Hematopoietic multipotent progenitor cell treated with erythropoietin and hydrocortisone succinate and interleukin-3 and kit ligand, for 17 days (in vitro differentiated cells): ENCODE results near the gene PSMF1.

Experiments used
- DNase-seq: peaks from one replicate; pipeline ENCODE4 v3.0.0-alpha.2; 2015; ENCODE audit warnings: low spot score

Gene PSMF1, protein sequence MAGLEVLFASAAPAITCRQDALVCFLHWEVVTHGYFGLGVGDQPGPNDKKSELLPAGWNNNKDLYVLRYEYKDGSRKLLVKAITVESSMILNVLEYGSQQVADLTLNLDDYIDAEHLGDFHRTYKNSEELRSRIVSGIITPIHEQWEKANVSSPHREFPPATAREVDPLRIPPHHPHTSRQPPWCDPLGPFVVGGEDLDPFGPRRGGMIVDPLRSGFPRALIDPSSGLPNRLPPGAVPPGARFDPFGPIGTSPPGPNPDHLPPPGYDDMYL

DNA sequence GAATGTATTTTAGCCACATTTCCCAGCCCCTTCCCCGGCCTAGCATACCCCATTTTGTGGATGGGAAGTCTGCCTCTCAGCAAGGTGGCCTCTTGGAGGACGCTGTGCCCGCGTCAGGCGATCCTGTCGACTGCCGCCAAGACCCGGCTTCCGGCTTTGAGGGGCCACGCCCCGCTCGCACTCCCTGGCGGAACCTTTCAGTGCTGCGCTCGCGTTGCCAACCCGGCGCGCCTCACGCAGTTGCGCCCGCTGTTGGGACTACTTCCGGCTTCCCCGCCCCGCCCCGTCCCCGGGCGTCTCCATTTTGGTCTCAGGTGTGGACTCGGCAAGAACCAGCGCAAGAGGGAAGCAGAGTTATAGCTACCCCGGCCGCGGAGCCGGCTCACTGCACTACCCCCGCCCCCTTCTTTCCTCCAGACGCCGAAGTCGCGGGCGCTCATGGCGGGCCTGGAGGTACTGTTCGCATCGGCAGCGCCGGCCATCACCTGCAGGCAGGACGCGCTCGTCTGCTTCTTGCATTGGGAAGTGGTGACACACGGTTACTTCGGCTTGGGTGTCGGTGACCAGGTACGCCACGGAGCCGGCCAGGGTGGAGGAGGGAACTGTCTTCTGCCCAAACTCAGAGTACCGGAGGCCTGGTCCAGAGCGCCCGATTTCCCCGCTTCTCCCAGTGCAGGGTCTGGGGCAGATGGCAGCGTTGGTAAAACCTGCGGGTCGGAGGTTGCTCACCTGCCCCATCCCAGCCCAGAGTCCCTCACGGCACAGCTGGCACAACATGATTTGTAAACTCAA lies at the start of gene PSMF1:
Gene PSMF1 (plus strand): TSS at position 267 of the 792 bp plus-strand sequence. CDS start 172 bp downstream, at position 439.
- DNase-seq, result peak; percentile 95

DNA sequence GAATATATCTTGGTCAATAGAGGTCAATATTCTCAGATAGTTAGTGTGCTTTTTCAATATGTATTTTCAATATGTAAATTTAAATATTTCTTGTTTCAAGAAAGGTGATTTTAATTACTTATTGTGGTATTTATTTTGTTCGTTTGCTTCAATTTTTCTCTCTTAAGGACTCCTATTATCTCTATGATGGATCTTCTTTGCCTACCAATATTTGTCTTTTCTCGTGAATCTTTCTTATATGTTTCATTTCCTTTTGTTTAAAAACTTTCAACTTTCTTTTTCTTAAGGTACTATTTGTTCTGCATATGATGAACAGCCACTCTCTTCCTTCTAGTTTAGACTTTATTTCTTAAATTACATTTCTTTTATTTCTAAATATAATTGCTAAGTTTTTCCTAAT lies 46.1 kb upstream of the PSMF1 start:
- DNase-seq, result no peak

DNA sequence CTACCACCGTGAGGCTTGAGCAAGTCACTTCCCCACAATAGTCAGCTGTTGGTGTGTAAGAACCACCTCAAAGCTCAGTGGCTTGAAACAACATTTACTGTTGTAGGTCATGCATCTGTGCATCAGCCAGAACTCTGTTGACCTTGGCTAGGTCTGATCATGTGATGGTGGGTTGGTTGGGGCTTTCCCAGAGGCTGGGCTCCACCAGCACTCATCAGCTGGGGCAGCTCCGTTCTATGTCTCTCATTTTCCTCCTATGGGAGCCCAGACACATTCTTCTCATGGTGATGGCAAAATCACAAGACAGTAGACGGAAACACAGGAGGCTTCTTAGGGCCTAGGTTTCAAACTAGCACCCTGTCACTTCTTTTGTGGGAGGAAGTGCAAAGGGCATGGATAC lies 42.8 kb upstream of the PSMF1 start:
- no peak for DNase-seq

DNA sequence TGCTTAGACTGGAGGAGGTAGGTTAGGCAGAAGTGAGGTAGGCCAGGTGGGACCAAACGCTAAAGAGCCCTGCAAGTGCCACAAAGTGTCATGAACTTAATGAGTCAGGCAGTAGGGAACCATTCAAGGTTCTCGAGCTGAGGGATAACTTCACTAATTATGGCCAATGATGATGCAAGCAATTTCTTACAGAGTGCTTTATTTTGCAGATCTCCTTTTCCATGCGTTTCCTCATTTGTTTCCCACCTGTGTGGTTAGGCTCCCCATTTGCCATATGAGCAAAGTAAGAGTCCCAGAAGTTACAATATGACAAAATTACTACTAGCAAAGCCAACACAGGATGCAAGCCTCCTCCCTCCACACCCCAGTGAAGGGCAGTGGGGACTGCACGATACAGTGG lies 36.5 kb upstream of the PSMF1 start:
- DNase-seq, result no peak

DNA sequence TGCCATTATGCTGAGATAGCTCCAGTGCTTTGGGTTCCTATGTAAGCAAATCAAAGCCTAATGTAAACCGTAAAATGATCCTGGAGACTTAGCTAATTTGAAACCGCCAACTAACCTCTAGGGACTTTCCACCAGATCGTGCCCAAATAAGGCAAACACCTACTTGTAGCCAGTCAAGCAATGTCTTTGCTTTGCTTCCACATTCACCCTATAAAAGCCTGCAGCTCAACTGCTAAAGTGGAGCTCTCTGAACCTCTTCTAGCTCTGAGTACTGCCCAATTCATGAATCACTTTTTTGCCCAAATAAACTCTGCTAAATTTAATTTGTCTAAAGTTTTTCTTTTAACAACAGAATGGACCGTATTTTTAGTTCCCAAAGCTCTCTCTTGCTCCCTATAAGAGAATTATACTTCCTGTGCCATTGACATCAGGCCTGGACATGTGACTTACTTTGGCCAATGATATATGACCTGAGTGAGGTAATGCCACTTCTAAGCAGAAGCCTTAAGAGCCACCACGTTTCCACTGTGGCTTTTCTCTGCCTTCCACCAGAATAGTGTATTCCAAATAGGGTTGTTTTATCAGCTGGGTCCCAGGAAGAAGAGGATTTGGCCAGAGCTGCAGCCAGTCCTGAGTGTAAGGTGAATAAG lies 34.8 kb upstream of the PSMF1 start:
- DNase-seq, result no peak

DNA sequence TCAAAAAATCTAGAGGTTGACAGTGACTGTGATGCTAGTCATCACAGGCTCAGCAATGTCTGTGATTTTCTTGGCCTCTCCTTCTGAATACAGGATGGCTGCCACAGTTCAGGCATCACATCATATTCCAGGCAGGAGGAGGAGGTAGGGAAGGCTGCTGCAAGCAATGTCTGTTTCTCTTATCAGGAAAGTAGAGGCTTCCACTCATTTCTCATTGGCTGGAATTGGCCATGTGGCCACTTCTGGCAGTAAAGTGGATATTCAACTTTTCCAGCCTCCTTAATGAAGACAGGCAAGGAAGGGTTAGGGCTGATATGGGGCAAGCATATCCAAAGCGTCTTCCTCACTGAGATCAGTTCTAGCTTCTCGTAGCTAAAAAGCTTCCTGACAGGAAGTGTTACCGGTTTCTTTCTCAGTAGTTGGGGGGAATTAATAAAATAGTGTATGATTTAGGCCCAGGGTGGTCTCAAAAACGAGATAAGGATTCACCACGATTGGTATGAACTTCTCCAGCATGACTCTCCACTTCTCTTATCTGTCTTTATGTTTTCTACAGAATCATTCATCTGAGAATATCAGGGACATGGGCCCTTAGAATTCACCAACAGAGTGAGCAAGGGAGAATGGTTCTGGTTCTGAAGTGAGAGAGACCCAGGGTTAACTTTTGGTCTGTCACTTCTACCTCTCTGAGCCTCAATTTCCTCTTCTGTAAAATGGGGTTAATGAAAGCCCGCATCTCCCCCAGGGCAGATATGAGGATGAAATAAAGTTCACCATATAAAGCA lies 32.7 kb upstream of the PSMF1 start:
- no peak for DNase-seq

DNA sequence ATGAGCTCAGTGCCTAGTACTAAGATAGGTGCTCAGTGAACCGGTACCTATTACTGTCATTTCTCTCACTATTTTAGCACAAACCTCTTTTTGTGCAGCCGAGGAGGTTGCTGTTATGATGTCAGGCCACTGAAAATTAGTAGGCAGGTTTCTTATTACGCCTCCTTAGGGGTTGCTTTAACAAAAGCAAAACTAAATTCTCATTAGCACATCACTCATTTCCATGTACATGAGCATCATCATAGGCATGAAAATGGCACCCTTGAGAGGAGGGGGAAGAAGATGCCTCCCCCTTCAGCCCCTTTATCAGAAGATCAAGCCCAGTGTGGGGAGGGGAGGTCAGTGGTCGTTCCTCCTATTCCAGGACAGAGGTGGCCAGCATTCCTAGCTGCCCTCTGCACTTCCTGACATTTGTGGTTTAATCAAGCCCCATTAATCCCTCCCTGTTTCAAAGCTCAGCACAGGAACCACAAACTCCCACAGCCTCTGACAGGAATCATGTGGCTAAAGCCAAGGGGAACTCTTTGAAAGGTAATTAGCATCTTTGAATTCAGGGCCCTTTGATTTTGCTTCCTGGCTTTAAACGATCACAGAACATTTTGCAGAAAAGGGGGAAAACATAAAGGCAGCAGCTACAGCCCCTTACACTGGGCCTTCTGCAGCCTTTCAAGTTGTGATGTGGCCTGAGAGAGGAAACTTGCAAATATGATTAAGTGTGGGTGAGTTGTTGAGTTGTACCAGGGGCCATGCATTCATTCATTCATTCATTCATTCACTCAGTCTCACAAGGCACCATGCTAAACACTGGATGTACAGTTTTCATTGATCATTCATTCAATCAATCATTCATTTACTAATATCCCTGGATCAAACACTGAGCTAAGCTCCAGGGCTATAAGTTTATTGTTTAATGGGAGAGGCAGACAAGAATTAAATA lies 31.9 kb upstream of the PSMF1 start:
- DNase-seq, result no peak

DNA sequence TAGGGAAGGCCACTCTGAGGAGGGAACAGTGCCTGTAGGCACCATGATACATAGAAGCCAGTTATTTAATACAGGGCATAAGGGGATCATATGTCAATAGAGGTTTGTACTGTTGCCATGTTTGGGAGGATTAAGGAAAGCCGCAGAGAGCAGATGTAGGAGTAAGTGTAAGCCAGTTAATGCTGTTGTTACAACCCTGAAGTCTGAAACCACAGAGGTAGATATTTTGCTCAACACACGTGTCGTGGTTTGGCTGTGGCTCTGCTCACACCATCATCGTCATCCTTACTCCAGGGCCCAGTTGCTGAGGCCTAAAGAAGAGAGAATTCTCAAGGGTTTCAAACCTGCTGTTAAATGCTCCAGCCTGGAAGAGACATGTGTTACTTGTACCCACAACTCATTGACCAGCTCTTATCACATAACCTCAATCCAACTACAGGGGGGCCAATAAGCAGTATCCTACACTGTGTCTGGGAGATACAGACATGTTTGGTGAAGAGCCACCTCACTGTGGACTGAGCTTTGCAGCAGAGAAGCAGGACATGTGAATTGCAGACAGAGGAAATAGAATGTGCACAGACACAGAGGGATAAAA lies 31.0 kb upstream of the PSMF1 start:
- DNase-seq, result no peak

DNA sequence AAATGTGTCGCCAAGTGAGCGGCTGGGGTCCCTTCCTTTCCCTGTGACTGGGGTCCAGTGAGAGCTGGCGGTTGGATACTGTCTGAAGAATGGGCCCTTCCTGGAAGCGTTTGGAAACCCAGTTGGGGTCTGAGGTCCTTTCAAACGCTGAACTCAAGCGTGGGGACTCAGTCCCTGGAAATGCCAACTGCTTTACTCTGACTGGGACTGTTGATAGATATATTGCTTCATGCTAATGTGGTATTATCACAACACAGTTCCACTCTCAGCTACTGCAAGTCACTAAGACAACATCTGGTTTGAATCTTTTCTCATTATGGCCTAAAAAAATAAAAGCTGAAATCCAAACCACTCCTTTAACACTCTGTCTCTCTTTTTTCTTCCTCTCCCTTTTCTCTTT lies 23.7 kb upstream of the PSMF1 start:
- no peak for DNase-seq

DNA sequence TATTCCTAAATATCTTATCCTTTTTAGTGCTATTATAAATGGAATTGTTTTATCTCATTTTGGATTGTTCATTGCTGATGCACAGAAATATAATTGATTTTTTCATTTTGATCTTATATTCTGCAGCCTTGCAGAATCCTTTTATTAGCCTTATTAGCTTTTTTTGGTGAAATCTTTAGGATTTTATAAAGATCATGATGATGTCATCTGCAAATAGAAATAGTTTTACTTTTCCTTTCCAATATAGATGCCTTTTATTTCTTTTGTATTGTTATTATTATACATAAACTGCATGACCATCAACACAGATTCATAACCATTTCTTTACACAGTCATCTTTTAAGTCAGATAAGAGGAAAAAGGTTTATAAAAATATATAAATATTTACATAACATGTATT lies 16.9 kb upstream of the PSMF1 start:
- no peak for DNase-seq

DNA sequence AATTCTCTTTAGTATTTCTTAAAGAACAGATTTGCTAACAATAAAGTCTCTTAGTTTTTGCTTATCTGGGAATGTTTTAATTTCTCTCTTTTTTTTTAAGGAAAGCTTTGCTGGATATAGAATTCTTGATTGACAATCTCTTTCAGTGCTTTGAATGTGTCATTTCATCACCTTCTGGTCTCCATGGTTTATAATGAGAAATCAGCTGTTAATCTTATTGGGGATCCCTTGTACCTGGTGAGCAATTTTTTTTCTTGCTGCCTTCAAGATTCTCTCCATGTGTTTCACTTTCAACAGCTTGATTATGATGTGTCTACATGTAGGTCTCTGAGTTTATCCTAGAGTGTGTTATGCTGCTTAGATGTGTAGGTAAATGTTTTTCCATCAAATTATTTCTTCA lies 16.4 kb upstream of the PSMF1 start:
- no peak for DNase-seq

DNA sequence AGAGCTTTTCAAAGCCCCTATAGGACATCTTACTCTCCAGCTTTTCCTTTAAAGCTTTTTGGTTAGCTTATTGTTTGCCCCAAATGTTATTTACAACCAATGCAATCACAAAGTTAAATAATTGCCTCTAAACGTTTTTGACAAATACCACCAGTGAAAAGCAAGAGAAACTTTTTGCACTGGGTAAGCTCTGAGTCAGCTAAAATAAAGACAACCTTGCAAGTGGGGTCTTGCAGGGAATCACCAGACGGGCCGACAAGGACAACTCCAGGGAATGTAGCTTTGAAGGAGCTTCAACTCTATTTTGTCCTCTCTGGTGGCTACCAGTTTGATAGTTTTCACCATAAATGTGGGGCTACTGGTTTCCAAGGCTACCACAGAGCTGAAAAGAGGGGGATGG lies 14.7 kb upstream of the PSMF1 start:
- DNase-seq, result no peak

DNA sequence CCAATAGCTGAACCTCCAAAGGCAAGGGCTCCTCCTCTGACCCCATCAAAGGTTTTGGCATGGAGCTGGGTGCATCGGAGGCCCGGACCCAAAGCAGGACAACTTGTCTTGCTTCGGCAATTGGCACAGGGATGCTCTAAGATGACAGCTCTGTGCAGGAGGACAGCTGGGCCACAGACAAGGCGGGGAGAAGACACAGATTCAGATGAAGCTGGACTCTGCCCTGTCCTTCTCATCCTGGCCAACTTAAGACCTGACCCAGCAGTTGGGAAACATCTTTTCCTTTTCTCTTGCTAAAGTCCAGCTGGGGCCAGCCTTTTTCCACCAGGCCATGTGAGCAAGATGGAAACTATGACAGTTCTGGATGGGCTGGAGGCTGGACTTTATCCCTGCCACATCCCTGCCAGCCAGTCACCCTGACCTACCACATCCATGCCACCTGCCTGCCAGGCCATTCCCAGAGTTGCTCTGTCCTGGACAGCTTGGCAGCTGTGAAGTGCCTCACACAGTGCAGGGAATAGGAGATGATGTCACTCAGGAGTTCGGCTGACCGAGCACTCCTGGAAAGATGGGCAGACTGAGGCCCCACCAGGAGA lies 12.7 kb upstream of the PSMF1 start:
- no peak for DNase-seq

DNA sequence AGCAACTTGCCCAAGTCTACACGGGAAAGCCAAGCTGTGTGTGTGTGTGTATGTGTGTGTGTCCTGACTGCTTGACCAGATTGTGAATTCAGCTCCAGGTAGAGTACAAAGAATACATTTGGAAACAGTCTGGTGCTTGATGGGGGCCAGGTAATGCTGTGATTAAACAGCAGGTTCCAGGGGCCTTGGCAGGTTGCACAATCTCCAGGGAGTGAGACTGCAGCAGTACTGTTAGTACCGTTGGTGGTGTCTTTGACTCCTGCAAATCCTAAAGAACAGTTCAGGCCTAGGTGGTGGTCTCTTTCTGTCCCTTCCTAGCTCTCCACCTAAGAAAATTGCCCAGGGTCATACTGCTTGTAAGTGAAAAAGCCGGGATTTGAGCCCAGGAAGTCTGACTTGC lies 11.2 kb upstream of the PSMF1 start:
- no peak for DNase-seq

DNA sequence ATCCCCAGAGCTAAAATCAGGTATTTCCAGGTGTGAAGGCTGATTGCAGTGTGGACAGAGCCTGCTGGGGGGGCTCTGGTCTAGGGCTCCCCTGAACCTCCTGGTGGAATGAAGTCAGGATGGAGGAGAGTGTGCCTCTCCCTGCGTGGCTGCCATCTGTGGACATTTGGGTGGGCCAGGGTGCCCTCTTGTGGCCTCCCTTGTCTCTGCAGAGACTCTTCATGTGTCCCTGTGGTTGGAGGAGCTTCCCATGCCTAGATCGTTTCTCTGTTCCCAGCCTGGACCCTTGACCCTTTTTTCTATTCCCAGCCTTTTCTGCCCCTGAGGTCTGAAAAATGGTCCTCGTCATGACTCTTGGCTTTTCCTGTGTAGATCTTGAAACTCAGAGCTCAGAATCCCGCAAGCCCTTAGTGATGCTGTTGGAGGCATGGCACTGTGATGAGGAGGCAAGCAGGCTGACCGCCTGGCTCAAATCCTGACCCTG lies 9.9 kb upstream of the PSMF1 start:
- peak; percentile 80 for DNase-seq

DNA sequence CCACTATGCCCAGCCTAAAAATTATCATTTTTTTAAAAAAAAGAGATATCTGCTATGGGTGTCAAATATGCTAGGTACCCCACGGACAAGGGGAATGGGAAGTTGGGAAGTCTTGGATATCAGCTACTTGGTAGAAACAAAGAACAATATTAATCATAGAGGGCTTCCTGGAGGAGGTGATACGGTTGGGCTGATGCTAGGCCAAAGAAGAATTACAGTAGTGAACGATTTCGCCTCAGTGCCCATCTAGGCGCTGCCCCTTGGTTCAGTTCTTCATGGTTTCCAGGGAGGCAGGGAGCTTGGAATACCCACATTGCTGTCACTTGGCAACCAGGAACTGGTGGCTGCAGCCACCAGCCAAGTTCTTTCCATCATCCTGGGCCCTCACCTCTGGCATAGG lies 5.5 kb upstream of the PSMF1 start:
- DNase-seq, result no peak

DNA sequence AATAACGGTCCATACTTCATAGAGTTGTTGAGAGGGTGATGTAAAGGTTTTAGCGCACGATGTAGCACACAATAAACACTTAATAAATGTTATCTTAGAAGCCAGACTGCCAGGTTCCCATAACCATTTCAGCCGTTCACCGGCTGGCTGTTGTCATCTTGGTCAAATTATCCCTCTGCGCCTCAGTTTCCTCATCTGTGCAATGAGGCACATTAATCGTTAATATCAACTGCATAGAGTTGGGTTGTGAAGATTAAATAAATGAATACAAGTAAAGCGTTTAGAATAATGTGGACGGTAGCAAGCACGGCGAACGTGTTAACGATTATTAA lies 432 bp upstream of the PSMF1 start:
- DNase-seq, result no peak

DNA sequence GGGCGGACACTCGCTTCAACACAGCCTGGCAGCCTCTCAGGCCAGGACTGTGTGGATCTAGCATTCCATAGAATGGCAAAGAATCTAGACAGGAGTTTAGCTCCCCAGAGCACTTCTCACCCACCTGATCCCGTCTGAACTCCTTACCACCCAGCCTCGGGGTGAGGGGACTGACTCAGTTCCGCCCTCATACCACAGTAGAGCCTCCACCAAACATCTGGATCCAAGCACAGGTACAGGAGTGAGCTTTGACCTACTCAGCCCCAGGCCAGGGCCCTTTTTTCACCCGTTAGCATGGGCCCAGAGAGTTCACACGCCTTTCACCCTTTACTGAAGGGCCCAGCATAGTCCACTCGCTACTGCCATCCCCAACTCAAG lies 715 bp downstream of the PSMF1 start:
- no peak for DNase-seq

DNA sequence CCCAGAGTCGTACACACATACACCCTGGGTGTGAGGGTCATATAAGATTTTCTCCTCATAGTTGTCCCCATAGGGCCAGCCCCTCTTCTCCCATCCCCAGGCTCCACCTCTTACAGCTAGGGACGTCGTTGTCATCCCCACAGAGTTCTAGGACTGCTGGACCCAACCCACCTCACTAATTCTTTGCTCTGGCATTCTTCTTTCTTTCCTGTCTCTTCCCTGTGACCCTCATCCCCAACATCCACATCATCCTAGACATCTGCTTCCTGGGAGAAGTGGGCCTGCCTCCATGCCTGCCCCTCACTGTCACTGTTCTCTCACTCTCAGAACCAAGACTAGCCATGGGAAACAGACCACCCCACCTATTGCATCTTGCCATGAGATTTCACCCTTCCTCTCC lies 1.1 kb downstream of the PSMF1 start:
- DNase-seq, result peak; percentile 57

DNA sequence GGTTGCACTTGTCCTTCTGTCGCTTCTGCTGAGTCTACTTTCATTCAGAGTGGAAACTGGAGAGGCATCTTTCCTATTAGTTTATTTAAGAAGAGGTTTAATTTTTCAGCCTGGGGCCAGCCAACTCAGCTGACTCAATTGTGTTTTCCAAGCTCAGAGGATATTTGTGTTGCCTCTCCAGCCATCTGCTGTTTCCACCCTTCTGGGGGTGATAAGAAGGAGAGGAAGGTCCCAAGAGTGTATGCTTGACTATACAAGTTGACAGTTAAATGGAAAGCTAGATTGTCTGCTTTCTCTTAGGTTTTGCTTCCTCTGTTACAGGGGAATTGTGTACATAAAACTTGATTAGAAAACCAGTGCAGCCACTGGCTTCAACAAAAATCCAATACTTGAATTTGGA lies 3.0 kb downstream of the PSMF1 start:
- DNase-seq, result peak; percentile 80
